AG04450 (cell line): ENCODE measurements around the gene MRPL40. TPM values are rescaled to one million over a fixed set of nuclear protein-coding genes. Genes with fewer than 3 reads are reported as not detected.
A peak's percentile ranks its signal among the peaks of the same experiment; 100 is the strongest.

Source experiments
- CTCF ChIA-PET: fragments of 300-600, 350-600 bp; formaldehyde crosslinking; extraction: SDS; loops from one replicate; lab custom pipeline; 2022; ENCODE audit warnings: antibody characterized with exemption, inconsistent platforms; lab: Charles Lee
- POLR2A ChIA-PET: fragments of 350-600 bp; formaldehyde crosslinking; extraction: SDS; loops from one replicate; lab custom pipeline; 2021; ENCODE audit warnings: antibody characterized with exemption, inconsistent platforms; lab: Yijun Ruan, JAX
- DNase-seq: peaks from one replicate; pipeline ENCODE4 v3.0.0-alpha.2; 2011; ENCODE audit warnings: low read depth, low spot score
- H3K27ac ChIP-seq: one replicate; pipeline ENCODE4 v1.5.1; 2012; ENCODE audit warnings: low read depth, low read length, control low read depth
- H3K27me3 ChIP-seq: one replicate; pipeline ENCODE4 v1.6.0; 2012; ENCODE audit warnings: low read length; ENCODE audit not compliant: control insufficient read depth, insufficient read depth
- H3K4me3 ChIP-seq: 2 replicates; pipeline ENCODE4 v1.5.1; 2011; ENCODE audit warnings: mild to moderate bottlenecking, low read depth, low read length, control low read depth
- H3K9me3 ChIP-seq: 2 replicates; pipeline ENCODE4 v1.5.1; 2012; ENCODE audit warnings: low read length; ENCODE audit not compliant: control insufficient read depth, insufficient read depth
- CTCF ChIP-seq: IDR thresholded peaks from 2 replicates; pipeline ENCODE4 v1.5.1; 2011; ENCODE audit warnings: low read depth, low read length, control low read depth, inconsistent platforms
- polyA plus RNA-seq: library from polyadenylated mRNA; depleted of rRNA; stranded (reverse); fragments of >200 nt; gene quantifications from 2 replicates; pipeline ENCODE4 v1.2.3, GENCODE V29; 2011

MRPL40 gene
- polyA plus RNA-seq, 1 experiment: 49.5 TPM

DNA sequence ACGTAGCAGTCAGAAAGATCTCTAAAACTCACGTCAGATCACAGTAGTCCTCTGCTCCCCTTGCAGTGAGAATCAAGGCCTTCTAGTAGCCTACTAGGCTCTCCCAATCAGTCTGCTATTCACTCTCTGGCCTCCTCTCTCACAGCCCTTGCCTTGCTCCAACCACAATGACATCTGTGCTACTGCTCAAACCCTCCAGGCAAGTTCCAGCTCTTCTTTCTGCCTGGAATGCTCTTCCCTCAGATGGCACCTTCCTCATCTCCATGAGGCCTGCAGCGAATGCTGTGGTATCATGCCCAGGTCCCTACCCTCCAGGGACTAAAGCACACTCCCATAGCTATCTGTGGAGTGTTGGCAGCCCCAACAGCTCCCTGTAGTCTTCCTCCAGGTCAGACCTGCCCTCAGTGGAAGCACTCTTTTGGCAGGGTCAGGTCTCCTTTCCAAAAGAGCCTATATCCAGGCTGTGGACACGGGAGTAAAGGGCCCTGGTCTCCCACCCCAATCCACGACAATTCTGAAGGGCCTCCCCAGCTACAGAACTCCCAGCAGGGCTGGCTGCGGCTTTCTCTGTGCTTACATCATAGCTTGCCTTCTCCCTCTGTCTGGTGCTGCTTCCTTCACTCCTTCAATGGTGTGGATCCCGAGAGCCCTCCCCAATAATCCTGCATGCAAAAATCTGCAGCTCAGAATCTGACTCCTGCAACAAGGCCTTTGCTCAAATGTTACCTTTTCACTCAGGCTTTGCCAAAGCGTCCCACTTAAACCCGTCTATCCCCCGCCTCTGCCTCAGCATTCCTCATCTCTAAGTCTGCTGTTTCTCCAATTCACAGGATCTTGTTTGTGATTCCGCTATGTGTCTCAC lies 9.7 kb upstream of the MRPL40 start:
- Histone ChIP-seq H3K4me3 (no peak overlapping the region), H3K27ac (no peak overlapping the region), H3K9me3 (no peaks in the 10 kb centered on the region), H3K27me3 (no peaks in the 10 kb centered on the region)
- no peak for DNase-seq
- TF ChIP-seq CTCF: no peak
- CTCF ChIA-PET: interaction anchor here (0.9 to 1.3 kb wide), 2 partner anchors 9 to 17 kb away, joined by 3 read pairs; no protein-coding TSS in a partner anchor
- POLR2A ChIA-PET: interaction anchor here (0.6 to 1.2 kb wide), 2 partner anchors 9 to 297 kb away, joined by 3 to 7 read pairs; partner anchors contain the start of genes HIRA and MRPL40

GRCh38 chr22:19424186-19424500 lies 8.2 kb upstream of the MRPL40 start:
- H3K9me3 ChIP-seq: no peaks in the 10 kb centered on the region
- CTCF ChIA-PET: no interaction called here
- H3K27ac ChIP-seq: no peak overlapping the region
- no peak for TF ChIP-seq CTCF
- no peak overlapping the region for H3K4me3 ChIP-seq
- no peaks in the 10 kb centered on the region for H3K27me3 ChIP-seq
- POLR2A ChIA-PET: interaction anchor here (0.5 kb wide), 1 partner anchor 271 kb away, joined by 6 read pairs; no protein-coding TSS in a partner anchor
- DNase-seq: no peak

DNA sequence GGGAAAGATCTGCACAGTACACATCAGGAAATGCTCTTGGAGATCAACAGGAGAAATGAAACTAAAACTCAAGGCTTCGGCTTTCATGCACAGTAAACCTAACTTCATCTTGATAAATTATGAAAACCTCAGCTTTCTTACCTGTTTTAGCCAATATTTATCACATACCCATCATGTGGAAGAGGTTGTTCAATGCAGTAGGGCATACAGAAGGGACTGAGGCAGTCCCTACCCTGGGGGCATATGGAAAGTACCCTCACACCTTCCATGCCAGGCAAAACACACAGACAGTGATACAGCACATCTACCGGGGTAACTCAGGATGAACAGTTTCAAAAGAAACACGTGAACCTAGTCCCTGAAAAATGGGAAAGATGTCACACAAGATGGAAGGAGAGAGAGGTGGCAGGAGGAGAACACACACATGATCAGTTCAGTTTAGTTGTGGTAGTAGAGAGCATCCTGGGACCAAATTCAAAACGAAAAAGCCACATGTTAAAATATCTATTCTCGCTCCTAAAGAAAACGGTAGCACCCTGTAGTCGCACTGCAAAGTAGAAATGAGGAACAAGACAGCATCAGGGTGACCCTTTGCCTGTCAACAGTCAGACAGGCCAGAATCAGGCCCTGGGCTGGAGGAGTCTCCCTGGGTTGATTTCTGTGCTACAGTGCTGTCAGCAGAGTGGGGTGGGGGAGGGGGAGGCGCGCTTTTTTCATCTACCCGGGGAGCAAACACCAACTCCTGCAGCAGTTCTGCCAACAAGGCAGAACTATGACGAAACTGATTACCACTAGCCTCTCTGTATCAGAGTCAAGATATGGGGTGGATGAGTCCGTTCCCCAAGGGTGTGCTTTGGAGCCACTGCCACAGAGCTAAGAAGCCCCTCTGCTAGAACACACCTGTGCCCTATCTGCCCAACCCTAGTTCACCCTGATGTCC lies 2.1 kb upstream of the MRPL40 start:
- no peaks in the 10 kb centered on the region for H3K9me3 ChIP-seq
- peak overlapping the region; percentile 87 for H3K4me3 ChIP-seq
- peak overlapping the region; percentile 87 for H3K27ac ChIP-seq
- no peak for TF ChIP-seq CTCF
- no peaks in the 10 kb centered on the region for H3K27me3 ChIP-seq
- CTCF ChIA-PET: no interaction called here
- POLR2A ChIA-PET: no interaction called here
- DNase-seq: no peak

GRCh38 chr22:19430890-19431541 lies 1.3 kb upstream of the MRPL40 start:
- Histone ChIP-seq H3K9me3 (no peaks in the 10 kb centered on the region), H3K4me3 (peak overlapping the region; percentile 87), H3K27ac (peak overlapping the region; percentile 87), H3K27me3 (no peaks in the 10 kb centered on the region)
- ChIA-PET POLR2A (interaction anchor here (1.2 to 1.6 kb wide), 6 partner anchors 8 to 97 kb away, joined by 3 to 13 read pairs (median 5); partner anchors contain the start of genes CDC45 and UFD1), CTCF (no interaction called here)
- TF ChIP-seq CTCF: peak; percentile 37
- no peak for DNase-seq
